OCI-LY1 (cell line): Measurements from ENCODE around the gene NEGR1.

ENCODE experiments used
- CTCF ChIP-seq: fragments of 200-600 bp; sonication (generic), shearing (Covaris generic); IDR thresholded peaks from 2 replicates; pipeline ENCODE4 v1.5.1; 2017; ENCODE audit warnings: mild to moderate bottlenecking, antibody characterized with exemption, low read length, moderate library complexity, mixed read lengths
- EZH2 ChIP-seq: fragments of 200-600 bp; sonication (generic), shearing (Covaris generic); IDR thresholded peaks from 2 replicates; pipeline ENCODE4 v1.8.0; 2017; ENCODE audit warnings: borderline replicate concordance, mixed run types, mild to moderate bottlenecking, antibody characterized with exemption, low read length, moderate library complexity, mixed read lengths

GRCh38 chr1:72063364-72064044, 218.8 kb downstream of the NEGR1 start:
- TF ChIP-seq CTCF (no peak), EZH2 (no peak)
